ENCODE results near the gene DSP.

GRCh38 chr6:7541175-7542064 lies at the start of gene DSP:
- TF ChIP-seq SMAD3 (CRISPR knock-in tag; IDR thresholded peaks at IDR 0.05; ENCODE audit: borderline replicate concordance), result 0 out of 2 replicates have a peak, but pooled peaks have one; percentile 52
- TF ChIP-seq, protein P1, sequence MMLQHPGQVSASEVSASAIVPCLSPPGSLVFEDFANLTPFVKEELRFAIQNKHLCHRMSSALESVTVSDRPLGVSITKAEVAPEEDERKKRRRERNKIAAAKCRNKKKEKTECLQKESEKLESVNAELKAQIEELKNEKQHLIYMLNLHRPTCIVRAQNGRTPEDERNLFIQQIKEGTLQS (CRISPR knock-in tag; conservative IDR thresholded peaks at IDR 0.05), result no peak
- TF ChIP-seq CTCF (IDR thresholded peaks at IDR 0.05), result no peak
- TF ChIP-seq, protein P2, sequence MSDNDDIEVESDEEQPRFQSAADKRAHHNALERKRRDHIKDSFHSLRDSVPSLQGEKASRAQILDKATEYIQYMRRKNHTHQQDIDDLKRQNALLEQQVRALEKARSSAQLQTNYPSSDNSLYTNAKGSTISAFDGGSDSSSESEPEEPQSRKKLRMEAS (CRISPR knock-in tag; IDR thresholded peaks at IDR 0.05), result peak; percentile 57; the same call in 1 of the 2 replicates
- no peak for TF ChIP-seq E2F4 (CRISPR knock-in tag; IDR thresholded peaks at IDR 0.05; ENCODE audit: borderline replicate concordance, low read depth)
- TF ChIP-seq ZBTB43 (CRISPR knock-in tag; IDR thresholded peaks at IDR 0.05), result no peak
